Midbrain (tissue), 1 donor: ENCODE measurements around the gene MRTFA.
A peak's percentile ranks its signal among the peaks of the same experiment; 100 is the strongest.
"Not testable (repeated sequence)": the region's sequence is repeated elsewhere in the genome, so short reads cannot be mapped to it uniquely, and the experiment has no call there.

Experiments used
- DNase-seq: peaks from one replicate; lab custom pipeline; 2025; lab: John Stamatoyannopoulos, UW

Gene MRTFA

GRCh38 chr22:40627612-40628011 is 8.9 kb downstream of the MRTFA start:
- no peak for DNase-seq

- no peak for DNase-seq
Observed at GRCh38 chr22:40626851-40627250, 9.7 kb downstream of the MRTFA start.

- not testable (repeated sequence) for DNase-seq
Observed at GRCh38 chr22:40625794-40626193, 10.7 kb downstream of the MRTFA start.

- DNase-seq = not testable (repeated sequence)
Observed at GRCh38 chr22:40625281-40625680, 11.2 kb downstream of the MRTFA start.

- no peak for DNase-seq
Observed at GRCh38 chr22:40624770-40625169, 11.7 kb downstream of the MRTFA start.

GRCh38 chr22:40621309-40622151 is 15.0 kb downstream of the MRTFA start:
- no peak for DNase-seq

- no peak for DNase-seq
Observed at GRCh38 chr22:40620464-40621046, 16.0 kb downstream of the MRTFA start.

- DNase-seq = no peak
Observed at GRCh38 chr22:40618400-40618799, 18.1 kb downstream of the MRTFA start.

GRCh38 chr22:40616578-40616977 is 19.9 kb downstream of the MRTFA start:
- DNase-seq = no peak

- DNase-seq = no peak
Observed at GRCh38 chr22:40613067-40613466, 23.5 kb downstream of the MRTFA start.

GRCh38 chr22:40612291-40612751 is 24.2 kb downstream of the MRTFA start:
- DNase-seq = no peak

- DNase-seq = no peak
Observed at GRCh38 chr22:40611606-40612005, 24.9 kb downstream of the MRTFA start.

- no peak for DNase-seq
Observed at GRCh38 chr22:40610329-40610850, 26.1 kb downstream of the MRTFA start.

- no peak for DNase-seq
Observed at GRCh38 chr22:40609216-40609615, 27.3 kb downstream of the MRTFA start.

GRCh38 chr22:40607506-40607905 is 29.0 kb downstream of the MRTFA start:
- no peak for DNase-seq

- DNase-seq = no peak
Observed at GRCh38 chr22:40606306-40606705, 30.2 kb downstream of the MRTFA start.

- DNase-seq = no peak
Observed at GRCh38 chr22:40605761-40606160, 30.8 kb downstream of the MRTFA start.

GRCh38 chr22:40603088-40603605 is 33.4 kb downstream of the MRTFA start:
- no peak for DNase-seq

GRCh38 chr22:40602231-40602630 is 34.3 kb downstream of the MRTFA start:
- no peak for DNase-seq

- DNase-seq = no peak
Observed at GRCh38 chr22:40599731-40600130, 36.8 kb downstream of the MRTFA start.

- DNase-seq = not testable (repeated sequence)
Observed at GRCh38 chr22:40598712-40599111, 37.8 kb downstream of the MRTFA start.

- peak; percentile 19 for DNase-seq
Observed at GRCh38 chr22:40597526-40598430, 38.7 kb downstream of the MRTFA start.
